Measurements from ENCODE around the gene SH3BP5. TPM values are rescaled to one million over a fixed set of nuclear protein-coding genes. Genes with fewer than 3 reads are reported as not detected.

Gene SH3BP5
- total RNA-seq, 1 experiment from 2014 or later, result 13.9 TPM

GRCh38 chr3:15271785-15272381 lies 60.5 kb downstream of the SH3BP5 start:
- Histone ChIP-seq H3K27ac (ENCODE audit: low read depth, low read length) (no peak overlapping the region), H3K9ac (ENCODE audit: low read length) (no peak overlapping the region), H3K9me3 (ENCODE audit: control insufficient read depth in 1 of 2, insufficient read depth in 1 of 2, low read depth in 1 of 2, low read length in 2 of 2) (no peaks in the 10 kb centered on the region), H3K27me3 (ENCODE audit: insufficient read depth, low read length) (no peaks in the 10 kb centered on the region), H3K9me2 (ENCODE audit: insufficient read depth) (no peaks in the 10 kb centered on the region), H3K79me2 (ENCODE audit: insufficient read depth, low read length) (peaks cover 5% of the 10 kb centered on the region; the same call in 1 of the 2 replicates), H3K4me2 (ENCODE audit: low read length) (no peak overlapping the region), H2AFZ (ENCODE audit: low read depth, low read length, poor library complexity, severe bottlenecking) (no peak overlapping the region), H3K4me3 (replicated peaks in 1 of 2; ENCODE audit: low read depth in 1 of 2, low read length in 2 of 2) (no peak overlapping the region), H4K20me1 (ENCODE audit: insufficient read depth) (no peaks in the 10 kb centered on the region), H3K4me1 (ENCODE audit: control insufficient read depth in 1 of 2, insufficient read depth in 2 of 2, low read length in 2 of 2) (peaks cover 13 to 29% of the 10 kb centered on the region in 2 experiments), H3K36me3 (ENCODE audit: control insufficient read depth in 1 of 2, insufficient read depth in 2 of 2, low read length in 2 of 2) (no peaks in the 10 kb centered on the region)
- ChIA-PET POLR2A (no interaction called here), RAD21 (ENCODE audit: low non-redundant PET in 1 of 2, low total read pairs in 2 of 2, uncharacterized antibody in 2 of 2, unreplicated experiment in 2 of 2) (no interaction called here), CTCF (no interaction called here)
- TF ChIP-seq EZH2phosphoT487 (IDR thresholded peaks at IDR 0.05; ENCODE audit: borderline replicate concordance) (no peak), TCF7L2 (IDR thresholded peaks at IDR 0.05; ENCODE audit: borderline replicate concordance, extremely low read depth, insufficient read depth, insufficient read length) (no peak), ELF1 (IDR thresholded peaks at IDR 0.05; ENCODE audit: borderline replicate concordance, low read depth) (no peak), FOSL1 (IDR thresholded peaks at IDR 0.05; ENCODE audit: low read depth) (no peak), POLR2AphosphoS5 (IDR thresholded peaks at IDR 0.05; ENCODE audit: low read depth, low read length) (no peak), EZH2 (IDR thresholded peaks at IDR 0.05) (no peak), SP1 (IDR thresholded peaks at IDR 0.05; ENCODE audit: low read depth) (no peak), EGR1 (IDR thresholded peaks at IDR 0.05; ENCODE audit: low read depth) (no peak)
- TF ChIP-seq, protein P1, sequence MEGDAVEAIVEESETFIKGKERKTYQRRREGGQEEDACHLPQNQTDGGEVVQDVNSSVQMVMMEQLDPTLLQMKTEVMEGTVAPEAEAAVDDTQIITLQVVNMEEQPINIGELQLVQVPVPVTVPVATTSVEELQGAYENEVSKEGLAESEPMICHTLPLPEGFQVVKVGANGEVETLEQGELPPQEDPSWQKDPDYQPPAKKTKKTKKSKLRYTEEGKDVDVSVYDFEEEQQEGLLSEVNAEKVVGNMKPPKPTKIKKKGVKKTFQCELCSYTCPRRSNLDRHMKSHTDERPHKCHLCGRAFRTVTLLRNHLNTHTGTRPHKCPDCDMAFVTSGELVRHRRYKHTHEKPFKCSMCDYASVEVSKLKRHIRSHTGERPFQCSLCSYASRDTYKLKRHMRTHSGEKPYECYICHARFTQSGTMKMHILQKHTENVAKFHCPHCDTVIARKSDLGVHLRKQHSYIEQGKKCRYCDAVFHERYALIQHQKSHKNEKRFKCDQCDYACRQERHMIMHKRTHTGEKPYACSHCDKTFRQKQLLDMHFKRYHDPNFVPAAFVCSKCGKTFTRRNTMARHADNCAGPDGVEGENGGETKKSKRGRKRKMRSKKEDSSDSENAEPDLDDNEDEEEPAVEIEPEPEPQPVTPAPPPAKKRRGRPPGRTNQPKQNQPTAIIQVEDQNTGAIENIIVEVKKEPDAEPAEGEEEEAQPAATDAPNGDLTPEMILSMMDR (IDR thresholded peaks at IDR 0.05 in 2 of 3, conservative IDR thresholded peaks at IDR 0.05 in 1 of 3; ENCODE audit: borderline replicate concordance in 1 of 3, insufficient read depth in 1 of 3, low read depth in 2 of 3, low read length in 2 of 3), result no peak
- no peak for DNase-seq (ENCODE audit: low read depth, low spot score)
- intact Hi-C loops (cut with micrococcal nuclease), result no loop called here
- ATAC-seq, result no peak
- BruUV-seq (replicated peaks), result no TSS peak
